ENCODE results near the gene SEZ6L. TPM values are rescaled to one million over a fixed set of nuclear protein-coding genes. Genes with fewer than 3 reads are reported as not detected.

SEZ6L gene
- total RNA-seq, 1 donor from 2014 or later: 0.05 TPM

GRCh38 chr22:26342745-26343410 lies 173.6 kb downstream of the SEZ6L start:
- Mint-ChIP-seq H3K36me3 (ENCODE audit: low read depth) (no peaks in the 10 kb centered on the region), H3K4me1 (ENCODE audit: low read depth) (peaks cover 7% of the 10 kb centered on the region), H3K27me3 (ENCODE audit: low read depth) (peaks cover 59% of the 10 kb centered on the region), H3K27ac (ENCODE audit: unreplicated experiment) (no peak overlapping the region), H3K4me3 (ENCODE audit: unreplicated experiment) (no peak overlapping the region), H3K9me3 (ENCODE audit: low read depth) (no peaks in the 10 kb centered on the region)
- DNase-seq (ENCODE audit: low spot score): no peak
- TF ChIP-seq CTCF (IDR thresholded peaks at IDR 0.05): no peak

- peaks cover 46% of the 10 kb centered on the region for H3K27me3 Mint-ChIP-seq (ENCODE audit: low read depth)
- H3K4me1 Mint-ChIP-seq (ENCODE audit: low read depth): peaks cover 7% of the 10 kb centered on the region
- no peak overlapping the region for H3K4me3 Mint-ChIP-seq (ENCODE audit: unreplicated experiment)
- no peak for DNase-seq (ENCODE audit: low spot score)
- TF ChIP-seq CTCF (IDR thresholded peaks at IDR 0.05): no peak
- H3K27ac Mint-ChIP-seq (ENCODE audit: unreplicated experiment): no peak overlapping the region
- H3K9me3 Mint-ChIP-seq (ENCODE audit: low read depth): no peaks in the 10 kb centered on the region
- no peaks in the 10 kb centered on the region for H3K36me3 Mint-ChIP-seq (ENCODE audit: low read depth)
Measured at GRCh38 chr22:26345496-26345895, 176.2 kb downstream of the SEZ6L start.

GRCh38 chr22:26348810-26349526 lies 179.7 kb downstream of the SEZ6L start:
- Mint-ChIP-seq H3K9me3 (ENCODE audit: low read depth) (no peaks in the 10 kb centered on the region), H3K27ac (ENCODE audit: unreplicated experiment) (no peak overlapping the region), H3K4me1 (ENCODE audit: low read depth) (no peaks in the 10 kb centered on the region), H3K27me3 (ENCODE audit: low read depth) (peaks cover 40% of the 10 kb centered on the region), H3K4me3 (ENCODE audit: unreplicated experiment) (no peak overlapping the region), H3K36me3 (ENCODE audit: low read depth) (no peaks in the 10 kb centered on the region)
- TF ChIP-seq CTCF (IDR thresholded peaks at IDR 0.05): no peak
- DNase-seq (ENCODE audit: low spot score): no peak

GRCh38 chr22:26354707-26355106 lies 185.4 kb downstream of the SEZ6L start:
- DNase-seq (ENCODE audit: low spot score): no peak
- Mint-ChIP-seq H3K27me3 (ENCODE audit: low read depth) (peaks cover 28% of the 10 kb centered on the region), H3K4me3 (ENCODE audit: unreplicated experiment) (no peak overlapping the region), H3K9me3 (ENCODE audit: low read depth) (no peaks in the 10 kb centered on the region), H3K4me1 (ENCODE audit: low read depth) (no peaks in the 10 kb centered on the region), H3K36me3 (ENCODE audit: low read depth) (peaks cover 1% of the 10 kb centered on the region), H3K27ac (ENCODE audit: unreplicated experiment) (no peak overlapping the region)
- no peak for TF ChIP-seq CTCF (IDR thresholded peaks at IDR 0.05)

GRCh38 chr22:26357281-26357680 lies 188.0 kb downstream of the SEZ6L start:
- DNase-seq (ENCODE audit: low spot score): no peak
- H3K27me3 Mint-ChIP-seq (ENCODE audit: low read depth): peaks cover 33% of the 10 kb centered on the region
- no peak overlapping the region for H3K27ac Mint-ChIP-seq (ENCODE audit: unreplicated experiment)
- peaks cover 8% of the 10 kb centered on the region for H3K4me1 Mint-ChIP-seq (ENCODE audit: low read depth)
- peaks cover 1% of the 10 kb centered on the region for H3K36me3 Mint-ChIP-seq (ENCODE audit: low read depth)
- H3K4me3 Mint-ChIP-seq (ENCODE audit: unreplicated experiment): no peak overlapping the region
- H3K9me3 Mint-ChIP-seq (ENCODE audit: low read depth): no peaks in the 10 kb centered on the region
- TF ChIP-seq CTCF (IDR thresholded peaks at IDR 0.05): no peak
